ENCODE measurements around the gene BCKDHA. TPM values are rescaled to one million over a fixed set of nuclear protein-coding genes. Genes with fewer than 3 reads are reported as not detected.
"Not testable (repeated sequence)": the region's sequence is repeated elsewhere in the genome, so short reads cannot be mapped to it uniquely, and the experiment has no call there.

Gene BCKDHA
- total RNA-seq, 2 experiments from 2014 or later: 16.8 to 66.4 TPM

- intact Hi-C loops (cut with micrococcal nuclease; ENCODE audit: unreplicated experiment): no loop called here
- Histone ChIP-seq H3K36me3 (ENCODE audit: insufficient read depth, low read length) (no peaks in the 10 kb centered on the region), H3K9me2 (ENCODE audit: insufficient read depth, low read length) (no peaks in the 10 kb centered on the region), H3K4me3 (ENCODE audit: low read depth, low read length, poor library complexity, severe bottlenecking) (no peak overlapping the region), H3K4me1 (ENCODE audit: insufficient read depth, low read length, poor library complexity, severe bottlenecking) (peaks cover 10% of the 10 kb centered on the region), H3K4me2 (ENCODE audit: low read length) (no peak overlapping the region), H3K27ac (ENCODE audit: low read depth, low read length, poor library complexity, severe bottlenecking) (no peak overlapping the region), H4K20me1 (ENCODE audit: insufficient read depth, low read length) (no peaks in the 10 kb centered on the region), H2AFZ (ENCODE audit: low read length) (no peak overlapping the region), H3K9me3 (ENCODE audit: low read length) (no peaks in the 10 kb centered on the region), H3K79me2 (ENCODE audit: insufficient read depth, low read depth, low read length) (peaks cover 16% of the 10 kb centered on the region; the same call in 1 of the 2 replicates)
- ChIA-PET CTCF (ENCODE audit: unreplicated experiment) (no interaction called here), POLR2A (interaction anchor here (0.6 to 1.4 kb wide), 2 partner anchors 39 to 164 kb away, joined by 3 to 4 read pairs; no protein-coding TSS in a partner anchor)
- TF ChIP-seq CTCF (conservative IDR thresholded peaks at IDR 0.05; ENCODE audit: low read length): peak; percentile 63
- no peak for TF ChIP-seq EZH2phosphoT487 (IDR thresholded peaks at IDR 0.05; ENCODE audit: borderline replicate concordance, low read depth, low read length)
- DNase-seq (ENCODE audit: low spot score): peak; percentile 34
- BruUV-seq (replicated peaks): no TSS peak
These were observed 31.5 kb upstream of the BCKDHA start for GRCh38 chr19:41366089-41366488.

- POLR2A ChIA-PET: interaction anchor here (1.0 kb wide), 1 partner anchor 70 kb away, joined by 4 read pairs; no protein-coding TSS in a partner anchor
- Histone ChIP-seq H2AFZ (ENCODE audit: low read length) (no peak overlapping the region), H3K4me1 (ENCODE audit: insufficient read depth, low read length, poor library complexity, severe bottlenecking) (peaks cover 10% of the 10 kb centered on the region), H4K20me1 (ENCODE audit: insufficient read depth, low read length) (no peaks in the 10 kb centered on the region), H3K36me3 (ENCODE audit: insufficient read depth, low read length) (no peaks in the 10 kb centered on the region), H3K4me3 (ENCODE audit: low read depth, low read length, poor library complexity, severe bottlenecking) (no peak overlapping the region), H3K9me2 (ENCODE audit: insufficient read depth, low read length) (no peaks in the 10 kb centered on the region), H3K4me2 (ENCODE audit: low read length) (no peak overlapping the region), H3K9me3 (ENCODE audit: low read length) (no peaks in the 10 kb centered on the region), H3K79me2 (ENCODE audit: insufficient read depth, low read depth, low read length) (peaks cover 16% of the 10 kb centered on the region; the same call in 1 of the 2 replicates), H3K27ac (ENCODE audit: low read depth, low read length, poor library complexity, severe bottlenecking) (no peak overlapping the region)
- DNase-seq (ENCODE audit: low spot score): no peak
- BruUV-seq (replicated peaks): no TSS peak
- TF ChIP-seq CTCF (conservative IDR thresholded peaks at IDR 0.05; ENCODE audit: low read length): no peak
- no peak for TF ChIP-seq EZH2phosphoT487 (IDR thresholded peaks at IDR 0.05; ENCODE audit: borderline replicate concordance, low read depth, low read length)
- CTCF ChIA-PET (ENCODE audit: unreplicated experiment): no interaction called here
- intact Hi-C loops (cut with micrococcal nuclease; ENCODE audit: unreplicated experiment): no loop called here
These were observed 29.7 kb upstream of the BCKDHA start for GRCh38 chr19:41367848-41368301.

- CTCF ChIA-PET (ENCODE audit: unreplicated experiment): no interaction called here
- BruUV-seq (replicated peaks): no TSS peak
These were observed 27.8 kb upstream of the BCKDHA start for GRCh38 chr19:41369769-41370168.

GRCh38 chr19:41371119-41371518 lies 26.5 kb upstream of the BCKDHA start:
- POLR2A ChIA-PET: interaction anchor here (0.6 kb wide), 1 partner anchor 25 kb away, joined by 4 read pairs; no protein-coding TSS in a partner anchor

More at GRCh38 chr19:41369769-41370168, 27.8 kb upstream of the BCKDHA start:
- Histone ChIP-seq H3K4me3 (ENCODE audit: low read depth, low read length, poor library complexity, severe bottlenecking) (no peak overlapping the region), H3K79me2 (ENCODE audit: insufficient read depth, low read depth, low read length) (peaks cover 11% of the 10 kb centered on the region; the same call in 1 of the 2 replicates), H3K27ac (ENCODE audit: low read depth, low read length, poor library complexity, severe bottlenecking) (no peak overlapping the region), H3K4me2 (ENCODE audit: low read length) (no peak overlapping the region), H3K36me3 (ENCODE audit: insufficient read depth, low read length) (no peaks in the 10 kb centered on the region), H4K20me1 (ENCODE audit: insufficient read depth, low read length) (no peaks in the 10 kb centered on the region), H3K9me2 (ENCODE audit: insufficient read depth, low read length) (no peaks in the 10 kb centered on the region), H3K9me3 (ENCODE audit: low read length) (no peaks in the 10 kb centered on the region), H2AFZ (ENCODE audit: low read length) (no peak overlapping the region), H3K4me1 (ENCODE audit: insufficient read depth, low read length, poor library complexity, severe bottlenecking) (peaks cover 4% of the 10 kb centered on the region)
- POLR2A ChIA-PET: interaction anchor here (0.6 kb wide), 1 partner anchor 18 kb away, joined by 3 read pairs; no protein-coding TSS in a partner anchor
- intact Hi-C loops (cut with micrococcal nuclease; ENCODE audit: unreplicated experiment): no loop called here
- no peak for TF ChIP-seq EZH2phosphoT487 (IDR thresholded peaks at IDR 0.05; ENCODE audit: borderline replicate concordance, low read depth, low read length)
- TF ChIP-seq CTCF (conservative IDR thresholded peaks at IDR 0.05; ENCODE audit: low read length): no peak
- DNase-seq (ENCODE audit: low spot score): no peak

More at GRCh38 chr19:41371119-41371518, 26.5 kb upstream of the BCKDHA start:
- H4K20me1 ChIP-seq (ENCODE audit: insufficient read depth, low read length); DNase-seq (ENCODE audit: low spot score); H3K36me3 ChIP-seq (ENCODE audit: insufficient read depth, low read length); H3K27ac ChIP-seq (ENCODE audit: low read depth, low read length, poor library complexity, severe bottlenecking); H3K79me2 ChIP-seq (ENCODE audit: insufficient read depth, low read depth, low read length); H3K4me1 ChIP-seq (ENCODE audit: insufficient read depth, low read length, poor library complexity, severe bottlenecking); H3K4me3 ChIP-seq (ENCODE audit: low read depth, low read length, poor library complexity, severe bottlenecking); H3K4me2 ChIP-seq (ENCODE audit: low read length); H2AFZ ChIP-seq (ENCODE audit: low read length); BruUV-seq (replicated peaks); intact Hi-C loops (cut with micrococcal nuclease; ENCODE audit: unreplicated experiment); H3K9me3 ChIP-seq (ENCODE audit: low read length); CTCF ChIA-PET (ENCODE audit: unreplicated experiment); H3K9me2 ChIP-seq (ENCODE audit: insufficient read depth, low read length): not testable (repeated sequence)

Measured in OCI-LY7 (cell line).